HT1080 (cell line): ENCODE results near the gene CDC73. TPM values are rescaled to one million over a fixed set of nuclear protein-coding genes. Genes with fewer than 3 reads are reported as not detected.
"Not testable (repeated sequence)": the region's sequence is repeated elsewhere in the genome, so short reads cannot be mapped to it uniquely, and the experiment has no call there.

Experiments
- DNase-seq: peaks from one replicate; pipeline ENCODE4 v3.0.0-alpha.2; 2015; ENCODE audit warnings: low read depth
- small RNA-seq: library from RNA; depleted of rRNA; stranded (forward); fragments of <200 nt; gene quantifications from one replicate; pipeline ENCODE3, GENCODE V24; 2014
- total RNA-seq: library from RNA; depleted of rRNA; stranded (reverse); fragments of >200 nt; shearing (Covaris generic); gene quantifications from 2 replicates; pipeline ENCODE4 v1.2.3, GENCODE V29; 2014; rRNA removed

The CDC73 gene
- total RNA-seq, 1 experiment from 2014 or later = 23.6 TPM

GRCh38 chr1:193278968-193279367 is 157.1 kb downstream of the CDC73 start:
- no peak for DNase-seq

- no peak for DNase-seq
These were observed 160.1 kb downstream of the CDC73 start for GRCh38 chr1:193281894-193282293.

GRCh38 chr1:193283016-193283415 is 161.2 kb downstream of the CDC73 start:
- DNase-seq = peak; percentile 38

- no peak for DNase-seq
These were observed 162.4 kb downstream of the CDC73 start for GRCh38 chr1:193284219-193284618.

GRCh38 chr1:193285641-193286040 is 163.8 kb downstream of the CDC73 start:
- DNase-seq = no peak

GRCh38 chr1:193288548-193289080 is 166.8 kb downstream of the CDC73 start:
- not testable (repeated sequence) for DNase-seq

GRCh38 chr1:193293726-193294125 is 171.9 kb downstream of the CDC73 start:
- no peak for DNase-seq

- DNase-seq = no peak
These were observed 177.2 kb downstream of the CDC73 start for GRCh38 chr1:193299038-193299437.

- DNase-seq = no peak
These were observed 179.9 kb downstream of the CDC73 start for GRCh38 chr1:193301746-193302145.

- DNase-seq = no peak
These were observed 182.0 kb downstream of the CDC73 start for GRCh38 chr1:193303849-193304248.

Small RNA genes within 50 kb of the gene (small RNA-seq; reads per million reads assigned to genes)
- gene MIR1278 = not detected

Other genes starting within 250 kb of the CDC73 start
- 27.0 and 41.4 TPM in 2 replicates for gene UCHL5, start 62.7 kb upstream of the CDC73 start, total RNA-seq
- 75.0 and 78.3 TPM in 2 replicates for gene RO60, start 62.4 kb upstream of the CDC73 start, total RNA-seq
- 42.4 and 50.4 TPM in 2 replicates for gene GLRX2, start 16.6 kb upstream of the CDC73 start, total RNA-seq
- gene B3GALT2, start 64.6 kb downstream of the CDC73 start, total RNA-seq = not detected in 2 replicates